ENCODE results near the gene LAMTOR1. TPM values are rescaled to one million over a fixed set of nuclear protein-coding genes. Genes with fewer than 3 reads are reported as not detected.

LAMTOR1 gene
- total RNA-seq, 1 donor from 2014 or later = 96.0 TPM

DNA sequence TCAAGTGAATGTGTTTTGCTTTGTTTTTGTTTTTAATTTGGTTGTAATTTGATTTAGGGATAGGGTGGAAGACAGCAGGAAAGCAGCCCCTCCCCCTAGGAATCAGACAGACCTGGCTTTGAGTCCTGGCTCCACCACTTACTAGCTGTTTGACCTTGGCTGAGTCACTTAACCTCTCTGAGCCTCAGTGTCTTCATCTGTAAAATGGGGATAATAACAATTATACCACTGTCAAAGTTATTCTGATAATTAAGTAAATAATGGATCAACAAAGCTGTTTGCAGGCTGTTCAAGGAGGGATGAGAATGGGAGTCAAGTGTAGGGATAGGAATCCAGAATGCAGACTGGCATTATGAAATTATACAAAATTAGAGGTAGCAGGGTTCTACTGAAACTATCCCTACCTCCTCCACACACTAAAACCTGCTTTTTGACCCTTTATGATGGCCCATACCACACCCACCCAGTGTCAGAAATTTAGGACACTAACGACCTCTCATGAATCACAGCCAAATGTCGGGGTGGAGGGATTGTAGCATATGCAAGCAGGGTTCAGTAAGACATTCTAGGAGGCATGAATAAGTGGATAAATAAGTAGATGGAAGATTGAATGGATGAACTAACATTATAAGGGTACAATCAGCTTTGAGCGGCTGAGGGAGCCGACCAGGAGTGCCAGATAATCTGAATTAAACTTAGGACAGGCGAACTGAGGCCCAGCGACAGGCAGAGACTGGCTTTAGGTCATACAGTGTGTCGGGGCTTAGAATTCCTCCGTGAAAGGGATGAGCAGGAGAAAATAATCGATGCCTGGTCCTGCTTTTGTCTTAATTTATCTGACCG lies 8.4 kb upstream of the LAMTOR1 start:
- H3K27ac ChIP-seq = peak overlapping the region; percentile 97
- intact Hi-C loops (cut with DNase I) = no loop called here
- peaks cover 24% of the 10 kb centered on the region for H3K36me3 ChIP-seq
- ATAC-seq (no peak), DNase-seq (no peak)
- TF ChIP-seq, protein P1, sequence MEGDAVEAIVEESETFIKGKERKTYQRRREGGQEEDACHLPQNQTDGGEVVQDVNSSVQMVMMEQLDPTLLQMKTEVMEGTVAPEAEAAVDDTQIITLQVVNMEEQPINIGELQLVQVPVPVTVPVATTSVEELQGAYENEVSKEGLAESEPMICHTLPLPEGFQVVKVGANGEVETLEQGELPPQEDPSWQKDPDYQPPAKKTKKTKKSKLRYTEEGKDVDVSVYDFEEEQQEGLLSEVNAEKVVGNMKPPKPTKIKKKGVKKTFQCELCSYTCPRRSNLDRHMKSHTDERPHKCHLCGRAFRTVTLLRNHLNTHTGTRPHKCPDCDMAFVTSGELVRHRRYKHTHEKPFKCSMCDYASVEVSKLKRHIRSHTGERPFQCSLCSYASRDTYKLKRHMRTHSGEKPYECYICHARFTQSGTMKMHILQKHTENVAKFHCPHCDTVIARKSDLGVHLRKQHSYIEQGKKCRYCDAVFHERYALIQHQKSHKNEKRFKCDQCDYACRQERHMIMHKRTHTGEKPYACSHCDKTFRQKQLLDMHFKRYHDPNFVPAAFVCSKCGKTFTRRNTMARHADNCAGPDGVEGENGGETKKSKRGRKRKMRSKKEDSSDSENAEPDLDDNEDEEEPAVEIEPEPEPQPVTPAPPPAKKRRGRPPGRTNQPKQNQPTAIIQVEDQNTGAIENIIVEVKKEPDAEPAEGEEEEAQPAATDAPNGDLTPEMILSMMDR (IDR thresholded peaks at IDR 0.05) = no peak
- peaks cover 15% of the 10 kb centered on the region for H3K4me1 ChIP-seq
- peak overlapping the region; percentile 65 for H3K4me3 ChIP-seq
- H3K27me3 ChIP-seq (ENCODE audit: low read depth) = no peaks in the 10 kb centered on the region
- H3K9me3 ChIP-seq = no peaks in the 10 kb centered on the region

DNA sequence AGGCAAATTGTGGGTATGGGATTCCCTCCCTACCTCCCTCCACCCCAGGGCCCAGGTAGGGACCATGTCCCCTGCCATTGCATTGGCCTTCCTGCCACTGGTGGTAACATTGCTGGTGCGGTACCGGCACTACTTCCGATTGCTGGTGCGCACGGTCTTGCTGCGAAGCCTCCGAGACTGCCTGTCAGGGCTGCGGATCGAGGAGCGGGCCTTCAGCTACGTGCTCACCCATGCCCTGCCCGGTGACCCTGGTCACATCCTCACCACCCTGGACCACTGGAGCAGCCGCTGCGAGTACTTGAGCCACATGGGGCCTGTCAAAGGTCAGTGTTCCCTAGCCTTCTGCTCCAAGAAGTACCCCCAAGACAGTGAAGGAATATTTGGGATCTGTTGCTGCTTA lies 2.8 kb upstream of the LAMTOR1 start, which contains the start of gene TOMT:
TOMT (plus strand) TSS at position 37 of the 400 bp plus-strand sequence; CDS start at position 65, 28 bp downstream.
- Histone ChIP-seq H3K27me3 (ENCODE audit: low read depth) (no peaks in the 10 kb centered on the region), H3K9me3 (no peaks in the 10 kb centered on the region), H3K27ac (no peak within 1 kb of the TSS), H3K36me3 (peaks cover 25% of the 10 kb centered on the region), H3K4me3 (no peak within 1 kb of the TSS), H3K4me1 (peaks cover 25% of the 10 kb centered on the region)
- TF ChIP-seq, protein P1 (IDR thresholded peaks at IDR 0.05) = no peak
- intact Hi-C loops (cut with DNase I) = no loop called here
- ATAC-seq (no peak), DNase-seq (no peak)

DNA sequence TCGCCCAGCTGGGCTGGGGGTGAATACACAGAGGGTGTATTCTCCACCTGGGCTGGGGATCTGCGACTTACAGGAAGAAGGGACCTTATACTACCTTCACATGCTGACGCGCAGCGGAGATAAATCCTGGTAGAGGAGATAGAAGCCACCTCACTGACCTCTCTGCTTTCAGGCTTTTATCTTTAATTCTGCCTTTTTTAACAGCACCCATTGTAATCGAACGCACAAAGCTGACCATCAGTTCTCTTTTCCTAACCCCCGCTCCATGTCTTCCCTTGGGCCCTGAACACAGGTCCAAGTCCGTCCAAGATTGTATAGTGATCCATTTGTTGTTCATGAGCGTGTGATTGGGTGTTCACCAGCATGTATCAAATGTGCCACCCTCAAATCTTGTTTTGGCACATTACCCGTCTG lies 664 bp upstream of the LAMTOR1 start:
- Histone ChIP-seq H3K36me3 (peaks cover 26% of the 10 kb centered on the region), H3K4me3 (peak overlapping the region; percentile 100), H3K27ac (peak overlapping the region; percentile 99), H3K27me3 (ENCODE audit: low read depth) (no peaks in the 10 kb centered on the region), H3K9me3 (no peaks in the 10 kb centered on the region), H3K4me1 (peaks cover 39% of the 10 kb centered on the region)
- ATAC-seq = no peak
- no peak for DNase-seq
- TF ChIP-seq, protein P1 (IDR thresholded peaks at IDR 0.05) = no peak
- intact Hi-C loops (cut with DNase I) = no loop called here

DNA sequence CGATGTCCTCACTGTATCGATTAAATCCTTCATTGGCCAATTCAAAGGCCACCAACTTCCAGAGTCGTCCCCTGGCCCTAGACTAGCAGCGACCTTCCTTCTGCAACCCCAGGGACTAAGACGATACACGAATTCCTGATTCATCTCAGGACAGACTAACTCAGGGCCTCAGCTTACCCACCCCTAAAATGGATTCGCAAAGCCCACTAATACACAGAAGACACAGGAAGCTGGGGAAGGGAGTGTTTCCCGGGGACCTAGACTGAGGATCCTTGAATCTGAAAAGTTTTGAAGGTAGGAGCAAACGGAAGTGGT lies 509 bp downstream of the LAMTOR1 start:
- DNase-seq = no peak
- H3K4me1 ChIP-seq = peaks cover 39% of the 10 kb centered on the region
- intact Hi-C loops (cut with DNase I) = no loop called here
- TF ChIP-seq, protein P1 (IDR thresholded peaks at IDR 0.05) = no peak
- H3K36me3 ChIP-seq = peaks cover 31% of the 10 kb centered on the region
- no peaks in the 10 kb centered on the region for H3K9me3 ChIP-seq
- H3K27me3 ChIP-seq (ENCODE audit: low read depth) = no peaks in the 10 kb centered on the region
- peak overlapping the region; percentile 100 for H3K4me3 ChIP-seq
- H3K27ac ChIP-seq = peak overlapping the region; percentile 99
- no peak for ATAC-seq

DNA sequence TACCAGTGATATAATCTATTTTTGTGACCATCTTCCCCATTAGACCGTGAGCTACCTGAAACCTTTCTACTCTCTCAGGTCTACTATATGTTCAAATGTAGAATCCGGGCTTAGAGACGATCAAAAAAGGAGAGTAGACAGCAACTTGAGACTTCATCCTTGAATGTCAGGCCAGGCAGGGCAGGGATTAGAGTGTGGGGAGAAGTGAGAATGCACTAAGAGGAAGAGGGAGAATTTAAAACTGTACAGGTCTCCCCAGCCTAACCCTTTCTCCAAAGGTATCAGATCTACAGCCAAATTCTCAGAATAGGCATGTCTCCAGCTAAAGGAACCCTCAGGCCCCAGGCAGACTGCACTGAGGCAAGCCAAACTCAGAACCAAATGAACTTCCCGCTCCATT lies 935 bp downstream of the LAMTOR1 start:
- no peak for DNase-seq
- Histone ChIP-seq H3K9me3 (no peaks in the 10 kb centered on the region), H3K27ac (peak overlapping the region; percentile 99), H3K4me1 (peaks cover 39% of the 10 kb centered on the region), H3K36me3 (peaks cover 36% of the 10 kb centered on the region), H3K4me3 (peak overlapping the region; percentile 100), H3K27me3 (ENCODE audit: low read depth) (no peaks in the 10 kb centered on the region)
- TF ChIP-seq, protein P1 (IDR thresholded peaks at IDR 0.05) = no peak
- intact Hi-C loops (cut with DNase I) = no loop called here
- no peak for ATAC-seq
